NB4 (cell line): ENCODE results near the gene OLIG1.
A peak's percentile ranks its signal among the peaks of the same experiment; 100 is the strongest.

ENCODE experiments used
- DNase-seq: peaks from one replicate; pipeline ENCODE4 v3.0.0; 2010; ENCODE audit warnings: low read depth
- H3K4me3 ChIP-seq: one replicate; pipeline ENCODE4 v1.5.1; 2011; ENCODE audit warnings: mild to moderate bottlenecking, low read depth, low read length, moderate library complexity
- CTCF ChIP-seq: IDR thresholded peaks from one replicate; pipeline ENCODE4 v1.5.1; 2012; ENCODE audit warnings: low read depth, low read length
- MAX ChIP-seq: IDR thresholded peaks from 2 replicates; pipeline ENCODE4 v1.6.1; 2011; ENCODE audit warnings: low read depth, low read length
- MYC ChIP-seq: IDR thresholded peaks from 2 replicates; pipeline ENCODE4 v1.6.1; 2011; ENCODE audit warnings: low read depth, low read length
- POLR2A ChIP-seq: IDR thresholded peaks from 2 replicates; pipeline ENCODE4 v1.6.1; 2011; ENCODE audit warnings: mild to moderate bottlenecking; ENCODE audit not compliant: insufficient read length; ENCODE audit errors: extremely low read depth

The OLIG1 gene

GRCh38 chr21:33026878-33027400 lies 43.0 kb upstream of the OLIG1 start:
- TF ChIP-seq MAX, result no peak
- TF ChIP-seq MYC, result no peak
- no peak for TF ChIP-seq POLR2A
- TF ChIP-seq CTCF, result no peak
- DNase-seq, result no peak
- peak overlapping the region; percentile 94 for H3K4me3 ChIP-seq

GRCh38 chr21:33027401-33028286 lies 42.3 kb upstream of the OLIG1 start:
- H3K4me3 ChIP-seq, result peak overlapping the region; percentile 48
- DNase-seq, result no peak
- no peak for TF ChIP-seq CTCF

GRCh38 chr21:33028287-33028670 lies 41.7 kb upstream of the OLIG1 start:
- peak overlapping the region; percentile 48 for H3K4me3 ChIP-seq
- TF ChIP-seq CTCF (no peak), POLR2A (no peak), MAX (no peak), MYC (no peak)
- no peak for DNase-seq

- peak overlapping the region; percentile 48 for H3K4me3 ChIP-seq
Measured at GRCh38 chr21:33028773-33029384, 41.1 kb upstream of the OLIG1 start.

GRCh38 chr21:33029385-33029921 lies 40.5 kb upstream of the OLIG1 start:
- no peak for DNase-seq
- TF ChIP-seq CTCF, result no peak
- TF ChIP-seq POLR2A, result no peak
- H3K4me3 ChIP-seq, result no peak overlapping the region

More at GRCh38 chr21:33028773-33029384, 41.1 kb upstream of the OLIG1 start:
- TF ChIP-seq POLR2A (no peak), CTCF (no peak), MAX (no peak), MYC (no peak)
- DNase-seq, result no peak
